HepG2 (cell line): Measurements from ENCODE around the gene MLF1. TPM values are rescaled to one million over a fixed set of nuclear protein-coding genes. Genes with fewer than 3 reads are reported as not detected.
A peak's percentile ranks its signal among the peaks of the same experiment; 100 is the strongest.

Source experiments
- BCL3 ChIP-seq: sonication (generic); formaldehyde crosslinking; IDR thresholded peaks from 2 replicates; pipeline ENCODE4 v1.5.1; 2020; ENCODE audit warnings: mild to moderate bottlenecking, missing genetic modification reagents, moderate library complexity
- HNRNPUL1 ChIP-seq: fragments of 200-400 bp; formaldehyde crosslinking; IDR thresholded peaks from 2 replicates; pipeline ENCODE4 v1.6.1; 2017; ENCODE audit warnings: low read depth, mild to moderate bottlenecking, low read length, moderate library complexity
- NFYC ChIP-seq: IDR thresholded peaks from 2 replicates; pipeline ENCODE4 v1.6.1; 2016; ENCODE audit warnings: missing genetic modification reagents, missing compliant biosample characterization
- NPAS2 ChIP-seq: sonication (generic); formaldehyde crosslinking; IDR thresholded peaks from 2 replicates; pipeline ENCODE4 v1.8.0; 2022; ENCODE audit warnings: mild to moderate bottlenecking, missing genetic modification reagents, borderline replicate concordance
- PAF1 ChIP-seq: IDR thresholded peaks from 2 replicates; pipeline ENCODE4 v1.6.1; 2016; ENCODE audit warnings: missing genetic modification reagents, missing compliant biosample characterization
- SRSF4 ChIP-seq: fragments of 200-400 bp; formaldehyde crosslinking; IDR thresholded peaks from one replicate; pipeline ENCODE4 v1.6.1; 2018; ENCODE audit warnings: mild to moderate bottlenecking, low read depth, low read length, moderate library complexity; ENCODE audit not compliant: poor library complexity, severe bottlenecking
- TBX3 ChIP-seq: fragments of 450-650 bp; IDR thresholded peaks from 2 replicates; pipeline ENCODE4 v1.6.1; 2017; ENCODE audit warnings: antibody characterized with exemption, mild to moderate bottlenecking, inconsistent platforms, borderline replicate concordance
- WIZ ChIP-seq: sonication (generic); formaldehyde crosslinking; IDR thresholded peaks from 2 replicates; pipeline ENCODE4 v1.5.1; 2020; ENCODE audit warnings: mild to moderate bottlenecking, missing genetic modification reagents
- ZNF383 ChIP-seq: sonication (generic); formaldehyde crosslinking; IDR thresholded peaks from 2 replicates; pipeline ENCODE4 v1.4.0; 2020; ENCODE audit warnings: missing genetic modification reagents, mild to moderate bottlenecking, borderline replicate concordance
- ZNF512B ChIP-seq: sonication (generic); formaldehyde crosslinking; IDR thresholded peaks from 2 replicates; pipeline ENCODE4 v1.5.1; 2020; ENCODE audit warnings: missing genetic modification reagents, mild to moderate bottlenecking, borderline replicate concordance
- polyA plus RNA-seq, 8 experiments: library from polyadenylated mRNA; depleted of rRNA in 3 of 8; stranded (reverse) in 7 of 8; unstranded in 1 of 8; fragments of >200 nt; fragmentation: Illumina TruSeq in 4 of 8; extraction: Trizol in 4 of 8; gene quantifications; 2 replicates each; pipeline versions ENCODE4 v1.2.1 to v1.2.3, GENCODE V29; 2011 to 2016; ENCODE audit warnings: low read depth in 4 of 8, missing spikeins in 1 of 8, mixed read lengths in 1 of 8; ENCODE audit not compliant: insufficient read depth in 1 of 8
- total RNA-seq, 5 experiments: library from RNA; depleted of rRNA; stranded (reverse); fragments of >200 nt; fragmentation: Illumina TruSeq; extraction: Trizol; gene quantifications; 2 replicates each; pipeline ENCODE4 v1.2.3, GENCODE V29; 2016; ENCODE audit warnings: low read depth in 1 of 5
- TF ChIP-seq, protein P1 (sequence below): sonication (generic); formaldehyde crosslinking; IDR thresholded peaks from 2 replicates; pipeline ENCODE4 v1.5.1; 2020; ENCODE audit warnings: mild to moderate bottlenecking, missing genetic modification reagents, borderline replicate concordance
- TF ChIP-seq, protein P2 (sequence below): sonication (generic); formaldehyde crosslinking; IDR thresholded peaks from 2 replicates; pipeline ENCODE4 v1.5.0; 2020; ENCODE audit warnings: mild to moderate bottlenecking, missing genetic modification reagents, borderline replicate concordance
- TF ChIP-seq, protein P3 (sequence below), 2 experiments: fragments of 450-650 bp in 1 of 2; sonication (generic) in 1 of 2; formaldehyde crosslinking; IDR thresholded peaks; 2 replicates each; pipeline versions ENCODE4 v1.5.0 to v1.8.0; 2020 to 2022; ENCODE audit warnings: mild to moderate bottlenecking in 1 of 2, missing genetic modification reagents in 1 of 2

Gene MLF1
- total and polyA plus RNA-seq, 2 of the 13 experiments (the other 11 are each of a cell fraction or from before 2014, with no cell fraction given): 0.88 to 1.0 TPM

- TF ChIP-seq ZNF512B (no peak), PAF1 (CRISPR knock-in tag) (no peak), TBX3 (peak; percentile 80; the same call in 1 of the 2 replicates), HNRNPUL1 (no peak), BCL3 (CRISPR knock-in tag) (peak; percentile 45; the same call in 1 of the 2 replicates), NFYC (CRISPR knock-in tag) (peak; percentile 78), NPAS2 (no peak), ZNF383 (CRISPR knock-in tag) (no peak), SRSF4 (no peak), WIZ (CRISPR knock-in tag) (peak; percentile 82)
- TF ChIP-seq, protein P1, sequence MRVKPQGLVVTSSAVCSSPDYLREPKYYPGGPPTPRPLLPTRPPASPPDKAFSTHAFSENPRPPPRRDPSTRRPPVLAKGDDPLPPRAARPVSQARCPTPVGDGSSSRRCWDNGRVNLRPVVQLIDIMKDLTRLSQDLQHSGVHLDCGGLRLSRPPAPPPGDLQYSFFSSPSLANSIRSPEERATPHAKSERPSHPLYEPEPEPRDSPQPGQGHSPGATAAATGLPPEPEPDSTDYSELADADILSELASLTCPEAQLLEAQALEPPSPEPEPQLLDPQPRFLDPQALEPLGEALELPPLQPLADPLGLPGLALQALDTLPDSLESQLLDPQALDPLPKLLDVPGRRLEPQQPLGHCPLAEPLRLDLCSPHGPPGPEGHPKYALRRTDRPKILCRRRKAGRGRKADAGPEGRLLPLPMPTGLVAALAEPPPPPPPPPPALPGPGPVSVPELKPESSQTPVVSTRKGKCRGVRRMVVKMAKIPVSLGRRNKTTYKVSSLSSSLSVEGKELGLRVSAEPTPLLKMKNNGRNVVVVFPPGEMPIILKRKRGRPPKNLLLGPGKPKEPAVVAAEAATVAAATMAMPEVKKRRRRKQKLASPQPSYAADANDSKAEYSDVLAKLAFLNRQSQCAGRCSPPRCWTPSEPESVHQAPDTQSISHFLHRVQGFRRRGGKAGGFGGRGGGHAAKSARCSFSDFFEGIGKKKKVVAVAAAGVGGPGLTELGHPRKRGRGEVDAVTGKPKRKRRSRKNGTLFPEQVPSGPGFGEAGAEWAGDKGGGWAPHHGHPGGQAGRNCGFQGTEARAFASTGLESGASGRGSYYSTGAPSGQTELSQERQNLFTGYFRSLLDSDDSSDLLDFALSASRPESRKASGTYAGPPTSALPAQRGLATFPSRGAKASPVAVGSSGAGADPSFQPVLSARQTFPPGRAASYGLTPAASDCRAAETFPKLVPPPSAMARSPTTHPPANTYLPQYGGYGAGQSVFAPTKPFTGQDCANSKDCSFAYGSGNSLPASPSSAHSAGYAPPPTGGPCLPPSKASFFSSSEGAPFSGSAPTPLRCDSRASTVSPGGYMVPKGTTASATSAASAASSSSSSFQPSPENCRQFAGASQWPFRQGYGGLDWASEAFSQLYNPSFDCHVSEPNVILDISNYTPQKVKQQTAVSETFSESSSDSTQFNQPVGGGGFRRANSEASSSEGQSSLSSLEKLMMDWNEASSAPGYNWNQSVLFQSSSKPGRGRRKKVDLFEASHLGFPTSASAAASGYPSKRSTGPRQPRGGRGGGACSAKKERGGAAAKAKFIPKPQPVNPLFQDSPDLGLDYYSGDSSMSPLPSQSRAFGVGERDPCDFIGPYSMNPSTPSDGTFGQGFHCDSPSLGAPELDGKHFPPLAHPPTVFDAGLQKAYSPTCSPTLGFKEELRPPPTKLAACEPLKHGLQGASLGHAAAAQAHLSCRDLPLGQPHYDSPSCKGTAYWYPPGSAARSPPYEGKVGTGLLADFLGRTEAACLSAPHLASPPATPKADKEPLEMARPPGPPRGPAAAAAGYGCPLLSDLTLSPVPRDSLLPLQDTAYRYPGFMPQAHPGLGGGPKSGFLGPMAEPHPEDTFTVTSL (CRISPR knock-in tag): no peak
- TF ChIP-seq, protein P2, sequence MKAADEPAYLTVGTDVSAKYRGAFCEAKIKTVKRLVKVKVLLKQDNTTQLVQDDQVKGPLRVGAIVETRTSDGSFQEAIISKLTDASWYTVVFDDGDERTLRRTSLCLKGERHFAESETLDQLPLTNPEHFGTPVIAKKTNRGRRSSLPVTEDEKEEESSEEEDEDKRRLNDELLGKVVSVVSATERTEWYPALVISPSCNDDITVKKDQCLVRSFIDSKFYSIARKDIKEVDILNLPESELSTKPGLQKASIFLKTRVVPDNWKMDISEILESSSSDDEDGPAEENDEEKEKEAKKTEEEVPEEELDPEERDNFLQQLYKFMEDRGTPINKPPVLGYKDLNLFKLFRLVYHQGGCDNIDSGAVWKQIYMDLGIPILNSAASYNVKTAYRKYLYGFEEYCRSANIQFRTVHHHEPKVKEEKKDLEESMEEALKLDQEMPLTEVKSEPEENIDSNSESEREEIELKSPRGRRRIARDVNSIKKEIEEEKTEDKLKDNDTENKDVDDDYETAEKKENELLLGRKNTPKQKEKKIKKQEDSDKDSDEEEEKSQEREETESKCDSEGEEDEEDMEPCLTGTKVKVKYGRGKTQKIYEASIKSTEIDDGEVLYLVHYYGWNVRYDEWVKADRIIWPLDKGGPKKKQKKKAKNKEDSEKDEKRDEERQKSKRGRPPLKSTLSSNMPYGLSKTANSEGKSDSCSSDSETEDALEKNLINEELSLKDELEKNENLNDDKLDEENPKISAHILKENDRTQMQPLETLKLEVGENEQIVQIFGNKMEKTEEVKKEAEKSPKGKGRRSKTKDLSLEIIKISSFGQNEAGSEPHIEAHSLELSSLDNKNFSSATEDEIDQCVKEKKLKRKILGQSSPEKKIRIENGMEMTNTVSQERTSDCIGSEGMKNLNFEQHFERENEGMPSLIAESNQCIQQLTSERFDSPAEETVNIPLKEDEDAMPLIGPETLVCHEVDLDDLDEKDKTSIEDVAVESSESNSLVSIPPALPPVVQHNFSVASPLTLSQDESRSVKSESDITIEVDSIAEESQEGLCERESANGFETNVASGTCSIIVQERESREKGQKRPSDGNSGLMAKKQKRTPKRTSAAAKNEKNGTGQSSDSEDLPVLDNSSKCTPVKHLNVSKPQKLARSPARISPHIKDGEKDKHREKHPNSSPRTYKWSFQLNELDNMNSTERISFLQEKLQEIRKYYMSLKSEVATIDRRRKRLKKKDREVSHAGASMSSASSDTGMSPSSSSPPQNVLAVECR (CRISPR knock-in tag): peak; percentile 99
- TF ChIP-seq, protein P3, sequence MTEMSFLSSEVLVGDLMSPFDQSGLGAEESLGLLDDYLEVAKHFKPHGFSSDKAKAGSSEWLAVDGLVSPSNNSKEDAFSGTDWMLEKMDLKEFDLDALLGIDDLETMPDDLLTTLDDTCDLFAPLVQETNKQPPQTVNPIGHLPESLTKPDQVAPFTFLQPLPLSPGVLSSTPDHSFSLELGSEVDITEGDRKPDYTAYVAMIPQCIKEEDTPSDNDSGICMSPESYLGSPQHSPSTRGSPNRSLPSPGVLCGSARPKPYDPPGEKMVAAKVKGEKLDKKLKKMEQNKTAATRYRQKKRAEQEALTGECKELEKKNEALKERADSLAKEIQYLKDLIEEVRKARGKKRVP (CRISPR knock-in tag; IDR thresholded peaks at IDR 0.05): peak in 1 of 2 experiments; percentile 77; a peak in 1 of 4 replicates
Observed at GRCh38 chr3:158644345-158644908, 73.4 kb downstream of the MLF1 start, which contains the start of gene GFM1 (continued).
